Keratinocyte (primary cell): ENCODE measurements around the gene ADAMTSL1.

Experiments used
- CTCF ChIP-seq, 3 experiments: IDR thresholded peaks in 1 of 3; conservative IDR thresholded peaks in 1 of 3; optimal IDR thresholded peaks in 1 of 3; 2 replicates in 2 of 3; 3 replicates in 1 of 3; pipeline versions ENCODE3 to v1.5.1; 2011; ENCODE audit warnings: low read length in 3 of 3, mild to moderate bottlenecking in 3 of 3, moderate library complexity in 2 of 3, control low read depth in 1 of 3, inconsistent platforms in 1 of 3; ENCODE audit not compliant: insufficient read depth in 2 of 3; ENCODE audit errors: extremely low read depth in 1 of 3
- EZH2 ChIP-seq: IDR thresholded peaks from one replicate; pipeline ENCODE4 v1.6.1; 2012; ENCODE audit warnings: inconsistent platforms, mild to moderate bottlenecking, low read length, moderate library complexity

GRCh38 chr9:18488886-18489285 lies 14.9 kb downstream of the ADAMTSL1 start:
- TF ChIP-seq EZH2, result no peak
- no peak for TF ChIP-seq CTCF (optimal IDR thresholded peaks at IDR 0.05 in 1 of 3, IDR thresholded peaks at IDR 0.05 in 1 of 3, conservative IDR thresholded peaks at IDR 0.05 in 1 of 3; ENCODE audit: extremely low read depth in 1 of 3, insufficient read depth in 2 of 3, low read length in 3 of 3)
